ENCODE measurements around the gene THY1.
A peak's percentile ranks its signal among the peaks of the same experiment; 100 is the strongest.
"Not testable (repeated sequence)": the region's sequence is repeated elsewhere in the genome, so short reads cannot be mapped to it uniquely, and the experiment has no call there.

Gene THY1

DNA sequence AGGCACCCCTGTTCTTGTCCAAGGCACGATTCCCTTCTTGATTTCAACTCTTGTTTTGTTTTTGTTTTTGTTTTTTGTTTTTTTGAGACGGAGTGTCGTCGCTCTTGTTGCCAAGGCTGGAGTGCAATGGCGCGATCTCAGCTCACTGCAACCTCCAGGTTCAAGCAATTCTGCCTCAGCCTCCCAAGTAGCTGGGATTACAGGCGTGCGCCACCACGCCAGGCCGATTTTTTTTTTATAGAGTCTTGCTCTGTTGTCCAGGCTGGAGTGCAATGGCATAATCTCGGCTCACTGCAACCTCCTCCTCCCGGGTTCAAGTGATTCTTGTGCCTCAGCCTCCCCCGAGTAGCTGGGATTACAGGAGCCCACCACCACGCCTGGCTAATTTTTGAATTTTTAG is 40.5 kb downstream of the THY1 start:
- DNase-seq (ENCODE audit: low spot score): not testable (repeated sequence)

DNA sequence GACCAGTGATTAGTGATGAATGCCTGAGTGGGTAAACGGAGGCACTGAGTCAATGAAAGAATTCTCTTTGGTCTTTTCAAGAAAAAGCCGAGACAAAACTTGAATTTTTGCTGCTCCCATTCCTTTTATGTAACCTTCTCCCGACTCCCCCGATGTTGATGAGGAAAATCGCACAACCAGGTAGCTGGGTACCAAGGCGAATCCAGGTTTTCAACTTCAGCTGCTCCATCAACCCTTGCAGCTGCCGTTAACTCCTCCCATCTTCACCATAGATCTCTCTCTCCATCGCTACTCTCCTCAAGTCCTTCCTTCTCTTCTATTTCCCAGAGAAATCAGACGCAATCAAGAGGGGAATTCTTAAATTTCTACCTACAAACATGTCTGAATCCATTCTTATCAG is 40.9 kb downstream of the THY1 start:
- DNase-seq (ENCODE audit: low spot score): no peak

DNA sequence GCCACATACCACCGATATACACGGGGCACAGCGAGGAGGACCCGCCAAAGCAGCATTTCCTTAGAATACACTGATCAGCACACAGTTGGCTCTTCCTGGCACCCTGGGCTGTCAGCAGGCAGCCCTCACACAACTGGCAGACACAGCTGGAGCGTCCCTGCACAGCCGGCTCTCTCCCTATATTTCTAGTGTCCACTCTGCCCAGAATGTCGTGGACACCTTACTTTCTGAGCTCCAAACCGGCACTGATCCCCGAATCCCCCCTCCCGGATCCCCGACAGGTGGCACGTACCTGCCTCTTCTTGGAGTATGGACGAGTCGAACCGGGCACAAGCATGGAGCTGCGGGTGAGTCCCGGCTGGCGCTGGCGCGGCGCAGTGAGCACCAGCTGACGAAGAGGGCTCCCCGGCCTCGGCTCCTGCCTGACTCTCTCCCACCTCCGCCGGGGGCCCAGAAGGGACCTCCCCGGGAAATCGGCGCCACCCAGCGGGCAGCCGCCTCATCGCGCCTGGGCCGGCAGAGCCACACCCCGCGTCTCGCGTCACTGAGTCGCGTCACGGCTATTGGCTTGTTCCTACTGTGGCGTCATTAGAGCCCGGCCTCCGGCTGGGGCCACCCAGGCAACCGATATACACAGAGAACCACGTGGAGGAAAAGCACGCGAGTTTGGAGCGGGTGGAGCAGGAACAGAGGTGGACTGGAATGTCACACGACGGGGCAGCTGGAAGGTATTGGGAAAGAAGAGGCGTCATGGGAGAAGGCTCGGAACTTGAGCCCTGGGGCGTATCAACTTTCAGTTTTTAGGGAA is 41.6 kb downstream of the THY1 start, which contains the start of gene USP2:
USP2 (minus strand) TSS at position 510 of the 808 bp plus-strand sequence. CDS start 8,210 bp downstream, outside the sequence.
- DNase-seq (ENCODE audit: low spot score): peak; percentile 96

DNA sequence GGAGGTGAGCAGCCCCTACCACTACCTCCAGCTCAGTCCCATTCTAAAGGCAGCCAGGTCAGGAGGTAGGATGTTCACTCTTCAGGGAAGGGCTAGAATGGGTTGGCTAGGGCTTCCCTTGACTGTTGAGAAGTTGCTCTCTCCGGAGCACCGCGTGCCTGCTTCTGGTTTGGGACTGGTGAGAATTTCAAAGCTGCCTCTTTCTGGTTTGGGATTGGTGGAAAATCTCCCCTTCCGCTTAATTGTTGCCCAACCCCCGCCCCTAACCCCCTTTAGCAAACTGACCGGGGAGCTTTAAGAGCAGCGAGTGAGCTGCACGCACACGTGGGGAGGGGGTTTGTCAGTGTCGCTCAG is 42.2 kb downstream of the THY1 start:
- peak; percentile 4 for DNase-seq (ENCODE audit: low spot score)

DNA sequence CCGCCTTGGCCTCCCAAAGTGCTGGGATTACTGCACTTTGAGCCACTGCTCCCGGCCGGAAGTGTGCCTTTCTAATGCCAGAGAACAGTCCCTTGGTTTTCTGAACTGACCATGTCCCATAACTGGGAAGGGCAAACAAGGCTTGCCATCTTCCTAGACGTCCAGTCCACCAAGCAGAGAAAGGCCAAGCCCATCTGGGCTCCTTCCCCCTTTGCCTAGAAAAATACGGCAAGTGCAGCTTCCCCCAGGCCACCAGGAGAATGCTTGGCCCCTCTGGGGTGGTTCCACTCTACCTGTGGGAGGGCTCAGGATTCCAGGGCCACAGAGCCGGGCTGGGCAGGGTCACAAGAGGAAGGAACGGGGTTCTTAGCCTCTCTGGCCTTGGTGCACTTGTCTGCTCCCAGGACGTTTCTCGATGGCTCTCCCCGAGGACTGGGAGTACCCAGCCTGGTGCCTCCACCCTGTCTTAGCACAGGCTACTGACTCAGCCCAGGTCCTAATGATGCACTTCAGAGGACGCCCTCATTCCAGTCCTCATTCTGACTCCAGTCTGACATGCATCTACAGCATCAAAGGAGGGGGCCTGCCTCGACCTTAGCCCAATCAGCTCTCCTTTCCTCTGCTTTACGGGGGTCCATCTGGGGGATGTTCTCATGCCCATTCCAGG is 42.7 kb downstream of the THY1 start:
- peak; percentile 5 for DNase-seq (ENCODE audit: low spot score)

DNA sequence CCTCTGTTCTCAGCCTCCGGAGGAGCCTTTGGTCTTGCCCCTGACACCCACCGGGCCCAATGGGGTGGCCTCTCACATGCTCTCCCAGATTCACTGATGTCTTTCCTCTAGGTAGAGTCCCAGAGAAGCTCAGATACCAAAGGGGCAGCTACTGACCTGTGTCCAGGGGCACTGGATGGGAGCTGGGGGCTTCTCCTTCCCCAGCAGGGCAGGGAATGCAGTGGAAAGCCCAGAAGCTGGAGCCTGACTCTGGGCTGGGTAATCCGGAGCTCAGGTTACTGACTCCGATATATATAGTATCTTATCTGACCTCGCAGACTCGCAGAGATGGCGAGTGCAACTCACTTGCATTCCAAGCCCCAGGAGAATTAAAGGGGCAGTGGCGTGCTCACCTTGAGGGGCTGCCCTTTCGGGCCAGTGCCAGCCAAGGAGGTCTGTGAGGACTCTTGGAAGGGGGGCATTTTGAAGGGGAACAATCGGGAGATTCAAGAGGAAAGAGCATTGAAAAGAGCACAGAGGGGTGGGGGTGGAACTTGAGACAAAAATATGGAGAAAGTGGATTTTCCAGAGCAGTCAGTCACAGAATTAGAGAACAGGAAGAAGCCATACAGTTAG is 44.0 kb downstream of the THY1 start:
- peak; percentile 14 for DNase-seq (ENCODE audit: low spot score)

DNA sequence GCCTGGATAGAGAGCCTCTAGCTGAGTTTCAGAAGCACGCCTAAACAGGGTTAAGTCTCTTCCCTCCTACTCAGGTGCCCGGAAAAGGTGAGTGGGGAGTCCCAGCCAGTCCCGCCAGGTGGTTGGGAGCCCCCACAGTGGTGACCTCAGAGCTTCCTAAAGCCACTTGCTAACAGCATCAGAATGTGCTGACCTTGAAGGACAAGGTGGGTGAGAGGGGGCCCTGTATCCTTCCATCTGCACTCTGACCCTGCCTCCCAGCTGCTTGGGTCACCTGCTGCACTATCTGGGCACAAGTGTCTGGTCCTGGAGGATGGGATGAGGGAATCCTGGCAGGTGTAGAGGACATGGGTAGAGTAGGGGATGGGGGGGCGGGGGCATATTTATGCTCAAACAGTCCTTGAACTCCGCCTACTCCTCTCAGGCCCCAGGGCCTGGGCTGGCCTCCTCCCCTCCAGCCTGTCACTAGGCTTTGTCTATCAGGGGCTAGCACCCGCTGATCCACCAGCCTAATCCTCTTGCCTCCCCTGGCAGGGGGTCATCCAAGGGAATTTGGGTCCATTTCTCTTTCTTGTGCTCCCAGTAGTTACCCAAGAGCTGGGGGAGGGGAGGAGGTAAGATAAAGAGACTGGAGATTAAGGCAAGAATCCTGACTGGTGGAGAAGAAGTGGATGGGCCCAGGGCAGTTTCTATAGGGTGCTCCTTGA is 44.9 kb downstream of the THY1 start:
- no peak for DNase-seq (ENCODE audit: low spot score)

DNA sequence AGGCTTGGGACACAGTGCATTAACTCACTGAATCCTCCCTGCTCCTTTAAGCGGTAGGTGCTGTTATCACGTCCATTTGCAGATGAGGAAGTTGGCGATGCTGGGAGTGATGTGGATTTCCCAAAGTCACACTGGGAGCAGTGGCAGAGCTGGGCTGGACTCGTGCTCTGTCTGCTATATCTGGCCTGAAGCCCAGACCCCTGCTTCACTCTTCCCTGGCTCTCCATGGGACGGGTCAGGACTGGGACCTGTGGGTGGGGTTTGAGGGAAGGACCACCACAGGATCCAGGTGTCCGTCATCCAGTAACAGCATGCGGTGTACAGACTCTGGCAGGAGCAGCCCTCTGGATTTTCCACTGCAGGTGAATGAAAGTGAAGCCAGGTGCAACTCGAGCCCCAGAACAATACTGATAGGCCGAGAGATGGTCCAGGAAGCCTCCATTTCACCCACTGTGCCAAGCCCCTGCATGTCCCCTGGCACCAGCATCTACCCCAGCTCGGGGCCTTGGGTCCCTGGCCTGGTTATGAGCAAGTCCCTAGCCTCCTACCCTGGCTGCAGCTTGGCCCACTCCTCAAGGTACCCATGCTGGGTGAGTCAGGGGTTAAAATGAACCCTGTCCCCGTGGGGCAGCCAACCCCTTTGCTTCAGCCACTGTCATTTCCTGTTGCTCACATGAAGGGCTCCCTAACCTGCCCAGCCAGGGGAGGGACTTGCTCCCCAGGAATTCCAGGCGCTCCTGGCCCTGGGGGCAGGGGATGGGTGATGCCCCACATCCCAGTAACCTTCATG is 45.7 kb downstream of the THY1 start:
- DNase-seq (ENCODE audit: low spot score): peak; percentile 2

DNA sequence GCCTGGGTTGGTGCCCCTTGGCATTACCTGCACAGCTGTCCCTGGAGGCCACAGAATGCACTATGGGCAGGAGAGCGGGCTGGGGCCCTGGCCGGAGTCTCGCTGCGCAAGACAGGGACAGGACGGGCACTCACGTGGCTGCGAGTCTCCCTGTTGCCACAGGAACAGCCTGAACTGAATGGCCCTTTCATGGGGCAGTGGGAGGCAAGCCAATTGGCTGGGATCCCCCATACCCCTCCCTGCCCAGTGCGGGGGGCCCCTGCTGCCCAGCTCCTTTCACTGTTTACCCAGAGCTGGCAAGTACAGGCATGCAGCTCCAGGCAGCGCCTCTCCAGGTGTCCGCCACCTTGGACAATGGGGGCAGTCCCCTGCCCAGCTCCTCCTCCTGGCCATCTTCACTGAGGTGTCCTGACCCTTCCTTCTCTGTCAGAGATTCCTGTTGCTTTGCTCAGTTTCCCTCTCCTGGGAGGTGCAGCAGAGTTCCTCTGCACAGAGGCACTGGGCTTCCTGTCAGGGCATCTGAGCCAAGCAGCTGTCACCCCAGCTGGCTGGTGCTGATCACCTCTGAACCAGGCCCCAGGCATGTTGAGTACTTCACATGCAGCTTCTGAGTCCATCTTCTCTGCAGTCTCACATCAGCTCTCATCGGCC is 46.6 kb downstream of the THY1 start:
- no peak for DNase-seq (ENCODE audit: low spot score)

DNA sequence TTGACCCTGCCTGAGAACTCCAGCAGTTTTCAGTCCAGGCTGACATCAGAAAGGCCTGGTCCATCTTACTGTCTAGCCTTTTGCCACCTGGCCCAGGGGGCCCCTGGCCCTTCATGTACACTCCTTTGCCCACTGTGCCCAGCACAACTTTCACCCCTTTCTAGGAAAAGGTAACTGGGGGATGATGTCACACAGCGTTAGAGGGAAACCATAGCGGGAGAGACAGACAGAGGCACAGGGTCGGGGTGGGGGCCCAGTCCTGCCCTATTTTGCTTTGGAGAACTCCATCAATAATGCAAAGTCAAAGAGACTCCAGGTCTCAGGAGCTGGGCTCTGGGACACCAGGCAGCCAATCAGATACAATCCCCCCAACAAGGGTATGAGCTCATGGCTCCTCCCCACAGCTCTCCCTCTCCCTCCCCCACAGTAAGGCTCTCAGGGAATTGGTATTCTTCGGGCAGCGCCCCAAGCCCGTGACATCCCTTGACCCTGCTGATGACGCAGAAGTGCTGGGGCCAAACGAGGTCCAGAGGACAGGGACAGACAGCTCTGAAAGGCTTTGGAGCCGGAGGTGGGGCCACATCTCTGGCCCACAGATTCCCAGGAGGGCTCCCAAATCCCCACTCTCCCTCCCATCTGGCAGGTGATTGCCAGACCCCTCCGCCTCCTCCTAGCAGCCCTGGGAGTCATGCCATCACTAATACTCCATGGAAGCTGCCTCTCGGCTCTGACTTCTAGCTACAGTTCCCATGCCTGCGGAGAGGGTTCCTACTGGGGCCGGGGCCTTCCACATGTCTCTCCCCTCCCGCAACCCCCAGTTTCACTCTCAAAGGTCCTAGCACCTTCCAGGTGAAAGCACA is 47.4 kb downstream of the THY1 start:
- DNase-seq (ENCODE audit: low spot score): peak; percentile 83

DNA sequence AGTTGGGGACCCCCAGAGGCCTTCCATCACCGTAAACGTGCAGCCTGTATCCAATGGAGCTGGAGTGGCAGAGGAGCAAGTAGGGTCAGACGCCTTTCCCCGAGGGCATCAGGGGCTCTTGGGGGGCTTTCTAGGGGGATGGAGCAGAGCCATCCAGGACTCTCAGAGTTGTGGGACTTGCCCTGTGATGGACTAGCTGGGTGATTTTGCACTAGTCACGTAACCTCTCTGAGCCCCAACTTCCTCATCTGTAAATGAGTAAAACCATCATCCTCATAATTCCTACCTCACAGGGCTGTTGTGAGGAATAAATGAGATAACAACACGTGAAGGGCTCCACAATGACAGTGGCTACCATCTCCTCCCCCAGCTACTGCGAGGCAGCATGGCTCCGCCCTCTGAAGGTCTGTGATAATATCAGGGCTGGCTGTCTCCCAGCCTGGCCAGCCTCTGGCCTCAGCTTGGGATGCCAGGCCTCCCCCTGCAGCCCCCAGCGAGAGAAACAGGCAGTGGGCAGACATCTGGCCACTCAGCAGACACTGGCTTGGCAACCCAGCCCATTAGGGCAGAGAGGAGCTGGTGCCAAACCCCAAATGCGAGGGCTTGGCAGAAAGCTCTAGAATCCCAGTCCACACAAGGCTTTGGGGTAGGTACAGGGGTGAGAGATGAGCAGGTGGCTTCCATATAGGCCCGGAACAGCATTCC is 48.2 kb downstream of the THY1 start:
- DNase-seq (ENCODE audit: low spot score): no peak

DNA sequence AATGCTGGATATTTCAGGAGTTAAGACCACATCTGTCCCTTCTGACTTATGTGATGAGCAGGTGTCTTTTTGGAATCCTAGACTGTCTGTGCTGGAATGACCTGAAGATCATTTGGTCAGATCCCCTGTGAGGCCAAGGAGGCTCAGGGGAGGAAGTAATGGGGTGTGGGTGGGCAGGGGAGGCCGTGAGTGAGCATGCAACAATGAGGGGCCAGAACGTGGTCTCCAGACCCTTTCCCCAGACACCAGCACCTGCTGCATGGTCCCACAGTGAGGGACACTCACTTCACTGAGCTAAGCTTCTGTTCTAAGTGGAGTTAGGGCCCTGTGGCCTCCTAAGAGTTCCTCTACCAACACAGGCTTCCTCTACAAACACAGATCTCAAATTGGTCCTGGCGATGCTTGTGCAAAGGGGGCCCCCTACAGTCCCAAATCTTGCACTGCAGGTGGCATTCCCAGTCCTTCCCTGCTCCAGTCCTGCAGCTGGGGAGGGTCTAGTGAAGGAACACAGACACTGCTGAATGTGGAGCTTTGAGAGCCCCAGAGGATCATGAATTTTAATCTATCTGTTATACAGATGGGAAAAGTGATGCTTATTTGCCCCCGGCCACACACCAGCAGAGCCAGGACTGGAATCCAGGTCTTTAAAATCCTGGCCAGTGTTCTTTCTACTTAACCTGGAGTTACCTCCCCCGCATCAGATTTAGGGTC is 48.9 kb downstream of the THY1 start:
- peak; percentile 82 for DNase-seq (ENCODE audit: low spot score)

DNA sequence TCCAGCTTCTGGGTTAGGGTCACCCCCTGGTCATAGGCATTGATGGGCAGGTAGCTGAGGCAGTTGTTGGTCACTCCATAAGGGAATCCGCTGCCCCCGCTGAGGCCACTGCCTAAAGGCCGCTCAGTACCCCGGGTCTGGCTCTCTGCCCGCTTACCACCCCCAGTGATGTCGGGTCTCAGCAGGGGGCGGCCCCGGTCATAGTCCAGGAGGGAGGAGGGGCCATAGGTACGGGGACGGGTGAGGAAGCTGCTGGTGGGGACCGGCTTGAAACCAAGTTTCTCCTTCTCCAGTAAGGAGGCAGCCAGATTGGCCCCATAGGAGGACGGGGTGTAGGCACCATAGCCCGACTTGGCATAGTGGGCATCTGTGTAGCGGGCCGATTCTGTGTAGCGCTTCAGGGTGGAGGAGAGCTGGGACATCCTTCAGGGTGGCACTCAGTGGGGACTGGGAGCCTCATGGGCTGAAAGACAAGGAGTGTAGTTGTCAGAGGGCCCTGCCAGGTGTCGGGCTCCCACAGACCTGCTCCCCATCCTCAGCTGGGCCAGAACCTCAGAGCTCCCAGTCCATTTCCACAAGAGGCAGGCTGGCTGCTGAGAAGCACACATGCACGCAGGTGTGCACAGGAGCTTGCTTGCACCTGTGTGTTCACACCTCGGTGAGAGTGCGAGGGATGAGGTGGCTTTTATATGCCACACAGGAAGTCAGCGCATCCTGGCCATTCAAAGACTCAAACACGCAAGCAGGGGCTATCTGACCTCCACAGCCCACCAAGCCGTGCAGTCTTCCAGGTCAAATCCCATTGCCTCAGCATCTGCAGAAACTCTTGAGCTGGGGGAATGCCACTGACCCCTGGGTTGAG is 49.7 kb downstream of the THY1 start:
- DNase-seq (ENCODE audit: low spot score): no peak

DNA sequence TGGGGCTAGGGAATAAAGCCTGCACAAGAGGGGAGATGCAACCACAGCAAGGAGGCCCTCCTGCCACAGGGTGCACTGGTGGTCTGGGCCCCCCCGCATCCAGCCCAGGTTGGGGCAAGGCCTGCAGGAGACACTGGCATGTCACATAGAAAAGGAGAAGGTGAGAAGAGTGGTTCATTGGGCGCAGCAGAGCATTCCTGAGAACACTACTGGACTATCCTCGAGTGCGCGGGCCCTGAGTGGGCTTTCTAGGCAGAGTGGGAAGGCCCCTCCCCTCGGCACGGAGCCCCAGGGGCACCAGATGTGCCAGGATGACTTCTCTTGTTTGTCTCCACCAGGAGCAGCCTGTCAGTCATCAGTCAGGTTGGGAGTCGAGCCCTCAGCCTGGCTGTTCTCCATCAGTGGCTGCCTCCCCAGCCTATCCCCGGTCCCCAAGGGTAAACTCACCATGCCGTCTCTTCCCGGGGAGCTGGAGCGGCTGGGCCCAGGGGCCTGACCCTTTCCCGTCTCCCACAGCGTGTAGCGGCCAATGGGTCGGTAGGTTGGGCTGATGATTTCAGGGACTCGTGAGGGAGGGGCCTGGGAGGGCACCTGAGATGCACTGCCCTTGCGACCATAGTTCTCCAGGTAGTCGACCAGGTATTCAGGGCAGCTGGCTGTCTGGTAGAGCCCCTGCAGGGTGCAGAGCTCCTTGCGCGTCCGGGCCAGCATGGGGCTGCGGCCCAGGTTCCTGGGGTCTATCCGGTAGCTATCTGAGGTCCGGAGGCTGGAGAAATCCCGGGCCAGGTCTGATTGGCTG is 50.5 kb downstream of the THY1 start:
- DNase-seq (ENCODE audit: low spot score): no peak

DNA sequence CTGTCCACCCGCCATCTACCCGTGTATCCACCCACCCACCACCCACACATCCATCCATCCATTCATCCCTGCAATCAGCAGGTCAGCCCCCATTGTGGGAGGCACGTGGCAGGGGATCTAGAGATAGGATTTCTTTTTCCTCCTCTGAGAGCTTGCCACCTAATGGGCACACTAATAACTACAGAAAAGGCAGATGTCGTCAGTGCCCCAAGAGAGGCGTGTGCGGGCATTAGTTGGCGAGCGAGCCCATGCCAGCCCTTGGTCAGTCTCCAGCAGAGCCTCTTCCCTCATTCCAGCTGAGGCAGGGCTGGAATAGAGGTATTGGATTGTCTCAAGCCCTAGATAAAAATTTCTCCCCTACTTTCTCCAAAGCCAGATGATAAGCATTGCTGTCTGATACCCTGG is 51.2 kb downstream of the THY1 start:
- no peak for DNase-seq (ENCODE audit: low spot score)

DNA sequence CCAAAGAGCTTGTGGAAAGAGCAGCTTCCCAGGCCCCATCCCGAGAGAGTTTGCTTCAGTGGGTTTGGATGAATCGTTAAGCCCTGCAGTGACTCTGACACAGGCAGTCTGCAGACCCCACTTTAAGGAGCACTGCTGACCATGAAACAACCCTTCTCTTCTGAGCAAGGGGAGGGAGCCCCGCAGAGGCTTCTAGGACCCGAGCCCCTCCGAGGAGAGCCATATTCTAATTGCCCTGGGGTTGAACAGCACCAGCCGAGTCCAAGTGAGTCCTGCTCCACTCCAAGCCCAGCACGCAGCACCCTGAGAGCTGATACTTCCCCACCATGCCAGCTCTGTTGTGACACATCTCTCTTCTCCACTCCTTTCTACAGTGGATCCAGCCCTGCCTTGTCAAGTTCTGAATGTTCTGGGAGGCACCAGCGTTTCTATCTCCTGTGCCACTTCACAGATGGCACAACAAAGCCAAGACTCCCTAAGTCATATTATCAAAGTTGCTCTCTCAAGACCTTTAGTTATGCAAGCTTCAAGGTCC is 51.8 kb downstream of the THY1 start:
- no peak for DNase-seq (ENCODE audit: low spot score)
